ENCODE data around the gene ZNF628. TPM values are rescaled to one million over a fixed set of nuclear protein-coding genes. Genes with fewer than 3 reads are reported as not detected.
A peak's percentile ranks its signal among the peaks of the same experiment; 100 is the strongest.

Gene ZNF628
- total and polyA plus RNA-seq, 10 donors: 1.4 to 13.6 (median 7.9) TPM

DNA sequence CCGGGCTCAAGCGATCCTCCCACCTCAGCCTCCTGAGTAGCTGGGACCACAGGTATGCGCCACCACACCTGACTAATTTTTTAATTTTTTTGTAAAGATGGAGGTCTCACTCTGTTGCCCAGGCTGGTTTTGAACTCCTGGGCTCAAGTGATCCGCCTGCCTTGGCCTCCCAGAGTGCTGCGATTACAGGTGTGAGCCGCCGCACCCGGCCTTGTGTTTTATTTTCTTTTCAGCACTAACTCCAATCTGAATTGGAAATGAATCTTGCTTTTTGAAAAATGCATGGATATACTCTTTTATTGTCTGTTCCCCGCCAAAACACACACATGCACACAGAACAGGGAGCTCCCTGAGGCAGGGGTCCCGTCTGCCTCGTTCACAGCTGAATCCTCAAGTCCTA lies 13.7 kb upstream of the ZNF628 start:
- Histone ChIP-seq H3K4me3 (peak overlapping the region in 4 of 8 donors; percentile 71 to 97 (median 79)), H3K9me3 (no peaks in the 10 kb centered on the region), H3K4me1 (peaks cover 7 to 44% (median 32%) of the 10 kb centered on the region in 6 donors), H3K27me3 (replicated peaks in 1 of 7) (no peaks in the 10 kb centered on the region), H3K27ac (no peak overlapping the region), H3K36me3 (no peaks in the 10 kb centered on the region)
- TF ChIP-seq, protein P1, sequence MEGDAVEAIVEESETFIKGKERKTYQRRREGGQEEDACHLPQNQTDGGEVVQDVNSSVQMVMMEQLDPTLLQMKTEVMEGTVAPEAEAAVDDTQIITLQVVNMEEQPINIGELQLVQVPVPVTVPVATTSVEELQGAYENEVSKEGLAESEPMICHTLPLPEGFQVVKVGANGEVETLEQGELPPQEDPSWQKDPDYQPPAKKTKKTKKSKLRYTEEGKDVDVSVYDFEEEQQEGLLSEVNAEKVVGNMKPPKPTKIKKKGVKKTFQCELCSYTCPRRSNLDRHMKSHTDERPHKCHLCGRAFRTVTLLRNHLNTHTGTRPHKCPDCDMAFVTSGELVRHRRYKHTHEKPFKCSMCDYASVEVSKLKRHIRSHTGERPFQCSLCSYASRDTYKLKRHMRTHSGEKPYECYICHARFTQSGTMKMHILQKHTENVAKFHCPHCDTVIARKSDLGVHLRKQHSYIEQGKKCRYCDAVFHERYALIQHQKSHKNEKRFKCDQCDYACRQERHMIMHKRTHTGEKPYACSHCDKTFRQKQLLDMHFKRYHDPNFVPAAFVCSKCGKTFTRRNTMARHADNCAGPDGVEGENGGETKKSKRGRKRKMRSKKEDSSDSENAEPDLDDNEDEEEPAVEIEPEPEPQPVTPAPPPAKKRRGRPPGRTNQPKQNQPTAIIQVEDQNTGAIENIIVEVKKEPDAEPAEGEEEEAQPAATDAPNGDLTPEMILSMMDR (IDR thresholded peaks at IDR 0.05 in 8 of 11, conservative IDR thresholded peaks at IDR 0.05 in 3 of 11): no peak
- TF ChIP-seq POLR2A (IDR thresholded peaks at IDR 0.05) (no peak), POLR2AphosphoS5 (IDR thresholded peaks at IDR 0.05) (no peak)
- WGBS, 5 donors: 87 to 92% (median 89%) methylated on average over 11 of the region's 11 CpGs
- DNase-seq: no peak
- intact Hi-C loops (cut with DNase I; ENCODE audit: low total_unique reads): no loop called here

DNA sequence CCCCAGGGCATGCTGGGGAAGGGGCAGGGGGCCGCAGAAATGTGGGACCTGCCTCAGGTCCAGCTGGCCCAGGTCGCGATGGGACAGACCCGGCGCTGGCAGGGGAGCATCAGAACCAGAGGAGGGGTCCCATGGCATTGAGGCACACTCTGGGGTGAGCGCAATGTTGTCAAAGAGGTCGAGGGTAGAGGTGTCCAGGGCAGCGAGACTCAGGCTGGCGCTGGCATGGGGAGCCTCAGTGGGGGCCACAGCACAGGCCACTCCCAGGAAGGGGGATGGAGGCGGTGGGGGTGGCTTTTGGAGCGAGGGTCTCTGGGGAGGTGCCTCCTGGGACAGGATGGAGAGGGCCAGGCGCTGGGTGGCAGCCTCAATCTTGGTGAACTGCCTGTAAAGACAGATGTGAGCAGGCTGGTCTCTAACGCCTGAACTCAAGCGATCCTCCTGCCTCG lies 12.8 kb upstream of the ZNF628 start:
- peak; percentile 75 for DNase-seq
- intact Hi-C loops (cut with DNase I; ENCODE audit: low total_unique reads): no loop called here
- H3K4me1 ChIP-seq: peaks cover 7 to 50% (median 38%) of the 10 kb centered on the region in 6 donors
- 74 to 86% (median 78%) methylated on average over 11 to 15 of the region's 15 CpGs for WGBS, 5 donors
- no peaks in the 10 kb centered on the region for H3K9me3 ChIP-seq
- no peak overlapping the region for H3K27ac ChIP-seq
- H3K27me3 ChIP-seq (replicated peaks in 1 of 7): no peaks in the 10 kb centered on the region
- TF ChIP-seq POLR2AphosphoS5 (IDR thresholded peaks at IDR 0.05) (no peak), POLR2A (IDR thresholded peaks at IDR 0.05) (no peak)
- TF ChIP-seq, protein P1 (IDR thresholded peaks at IDR 0.05 in 8 of 11, conservative IDR thresholded peaks at IDR 0.05 in 3 of 11): no peak
- no peak overlapping the region for H3K4me3 ChIP-seq
- no peaks in the 10 kb centered on the region for H3K36me3 ChIP-seq

GRCh38 chr19:55464039-55464661 lies 12.3 kb upstream of the ZNF628 start:
- TF ChIP-seq, protein P1 (IDR thresholded peaks at IDR 0.05 in 8 of 11, conservative IDR thresholded peaks at IDR 0.05 in 3 of 11): no peak
- TF ChIP-seq POLR2AphosphoS5 (IDR thresholded peaks at IDR 0.05) (no peak), POLR2A (IDR thresholded peaks at IDR 0.05) (no peak)
- 75 to 88% (median 80%) methylated on average over 18 to 23 of the region's 23 CpGs for WGBS, 5 donors
- Histone ChIP-seq H3K27me3 (replicated peaks in 1 of 7) (no peaks in the 10 kb centered on the region), H3K36me3 (no peaks in the 10 kb centered on the region), H3K4me3 (no peak overlapping the region), H3K4me1 (peaks cover 7 to 45% (median 37%) of the 10 kb centered on the region in 6 donors), H3K27ac (no peak overlapping the region), H3K9me3 (no peaks in the 10 kb centered on the region)
- intact Hi-C loops (cut with DNase I; ENCODE audit: low total_unique reads): no loop called here
- peak; percentile 64 for DNase-seq

DNA sequence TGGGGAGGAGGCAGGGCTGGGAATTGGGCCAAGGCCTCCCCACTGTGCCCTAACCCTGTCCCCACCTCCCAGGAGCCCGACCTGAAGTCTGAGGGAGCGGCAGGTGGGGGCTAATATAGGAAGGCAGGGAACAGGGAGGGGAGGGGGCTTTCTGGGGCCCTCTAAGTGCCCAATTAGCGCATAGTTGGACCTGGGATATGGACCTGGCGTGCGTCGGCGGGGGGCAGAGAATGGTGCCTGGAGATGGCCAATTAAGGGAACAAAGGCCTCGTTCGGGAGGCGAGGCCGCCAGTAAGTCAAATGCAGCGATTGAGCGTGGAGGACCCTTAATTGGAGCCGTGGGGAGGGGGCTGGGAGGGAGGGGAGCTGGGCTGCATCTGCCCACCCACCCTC lies 11.8 kb upstream of the ZNF628 start, which contains the start of gene C19orf85:
C19orf85 (minus strand) TSS at position 90 of the 393 bp plus-strand sequence. CDS start 197 bp downstream, outside the sequence.
- H3K4me1 ChIP-seq: peaks cover 4 to 40% (median 33%) of the 10 kb centered on the region in 6 donors
- WGBS, 5 donors: 72 to 83% (median 81%) methylated on average over 14 of the region's 14 CpGs
- DNase-seq: no peak
- TF ChIP-seq, protein P1 (IDR thresholded peaks at IDR 0.05 in 8 of 11, conservative IDR thresholded peaks at IDR 0.05 in 3 of 11): no peak
- TF ChIP-seq POLR2AphosphoS5 (IDR thresholded peaks at IDR 0.05): no peak
- TF ChIP-seq POLR2A (IDR thresholded peaks at IDR 0.05): no peak
- H3K27me3 ChIP-seq (replicated peaks in 1 of 7): no peaks in the 10 kb centered on the region
- intact Hi-C loops (cut with DNase I; ENCODE audit: low total_unique reads): no loop called here
- H3K27ac ChIP-seq: no peak within 1 kb of the TSS
- H3K4me3 ChIP-seq: no peak within 1 kb of the TSS
- no peaks in the 10 kb centered on the region for H3K9me3 ChIP-seq
- no peaks in the 10 kb centered on the region for H3K36me3 ChIP-seq

Measured in spleen (tissue), 11 donors.